ENCODE measurements around the gene IKZF5.

IKZF5 gene, protein sequence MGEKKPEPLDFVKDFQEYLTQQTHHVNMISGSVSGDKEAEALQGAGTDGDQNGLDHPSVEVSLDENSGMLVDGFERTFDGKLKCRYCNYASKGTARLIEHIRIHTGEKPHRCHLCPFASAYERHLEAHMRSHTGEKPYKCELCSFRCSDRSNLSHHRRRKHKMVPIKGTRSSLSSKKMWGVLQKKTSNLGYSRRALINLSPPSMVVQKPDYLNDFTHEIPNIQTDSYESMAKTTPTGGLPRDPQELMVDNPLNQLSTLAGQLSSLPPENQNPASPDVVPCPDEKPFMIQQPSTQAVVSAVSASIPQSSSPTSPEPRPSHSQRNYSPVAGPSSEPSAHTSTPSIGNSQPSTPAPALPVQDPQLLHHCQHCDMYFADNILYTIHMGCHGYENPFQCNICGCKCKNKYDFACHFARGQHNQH

DNA sequence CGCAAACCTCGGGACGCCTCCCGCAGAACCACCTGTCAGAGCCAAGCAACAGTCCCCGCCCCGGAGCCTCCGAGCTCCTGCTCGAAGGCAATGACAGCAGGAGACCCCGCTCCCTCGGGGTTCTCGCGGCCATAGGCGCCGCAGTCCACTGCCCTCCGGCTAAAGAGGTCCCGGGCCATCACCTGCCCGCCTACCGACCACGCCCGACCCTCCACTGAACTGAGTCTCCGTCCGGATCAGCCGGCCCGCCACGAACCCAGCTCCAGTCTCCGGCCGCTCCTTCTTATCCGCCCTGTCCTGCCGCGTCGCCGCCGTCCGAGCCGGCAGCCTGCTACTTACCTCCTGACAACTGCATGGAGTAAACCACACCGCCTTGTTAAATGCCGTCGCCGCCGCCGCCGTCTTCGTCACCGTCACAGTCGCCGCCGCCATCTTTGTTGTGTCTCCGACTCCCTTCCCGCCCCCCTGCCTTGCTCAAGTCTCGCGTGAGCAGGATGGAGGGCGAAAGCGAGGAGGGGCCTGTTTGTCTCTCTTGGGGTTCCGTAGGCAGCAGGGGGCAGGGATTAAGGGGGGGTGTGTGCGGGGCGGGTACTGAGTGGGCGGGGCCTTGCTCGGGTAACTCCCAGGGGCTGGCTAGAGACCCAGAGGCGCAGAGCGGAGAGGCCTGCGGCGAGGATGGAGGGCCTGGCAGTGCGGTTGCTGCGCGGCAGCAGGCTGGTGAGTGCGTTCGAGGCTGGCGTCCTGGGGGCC is at the start of gene IKZF5, which contains the start of gene ACADSB:
Gene IKZF5 (minus strand): TSS at position 441 of the 750 bp plus-strand sequence. CDS start 10,170 bp downstream, outside the sequence.
Gene ACADSB (plus strand): TSS at position 652 of the 750 bp plus-strand sequence. CDS start 24 bp downstream, at position 676.
- DNase-seq, result peak; percentile 98

- DNase-seq, result no peak
These were observed 49.4 kb upstream of the IKZF5 start for GRCh38 chr10:123057968-123058367.

DNA sequence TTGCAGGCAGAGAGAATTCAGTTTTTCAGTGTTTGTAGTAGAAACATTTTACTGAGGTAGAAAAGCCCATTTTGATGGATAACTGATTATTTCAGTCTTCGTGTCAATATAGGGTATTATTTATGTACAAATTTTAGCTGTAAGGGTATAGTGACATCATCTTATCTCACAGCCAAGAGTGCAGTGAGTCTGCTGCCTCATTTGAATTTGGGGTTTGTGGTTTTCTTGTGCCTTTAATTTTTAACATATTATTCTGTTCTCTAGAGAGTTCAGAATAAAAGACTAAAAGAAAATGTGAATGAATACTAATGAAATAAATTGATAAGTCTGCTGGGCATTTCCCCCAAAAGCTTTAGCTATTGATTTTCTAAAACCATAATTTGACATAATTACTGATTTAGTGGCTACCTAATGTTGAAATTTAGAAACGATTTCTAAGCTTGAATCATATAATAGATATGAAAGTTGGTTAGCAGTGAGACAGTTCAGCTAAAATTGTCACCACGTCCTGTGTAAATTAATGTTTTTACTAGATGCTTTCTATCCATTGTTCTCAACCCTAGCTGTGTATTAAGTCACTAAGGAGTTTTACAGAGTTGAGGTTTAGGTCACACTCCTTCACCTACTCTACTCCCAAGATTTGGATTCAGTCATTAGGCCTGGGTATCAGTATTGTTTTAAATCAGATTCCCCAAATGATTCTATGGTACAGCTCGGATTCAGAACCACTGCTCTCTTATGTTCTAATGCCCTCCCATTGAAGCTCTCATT is 37.6 kb upstream of the IKZF5 start:
- DNase-seq, result no peak

- DNase-seq, result peak; percentile 15
These were observed 35.8 kb upstream of the IKZF5 start for GRCh38 chr10:123044391-123044790.

DNA sequence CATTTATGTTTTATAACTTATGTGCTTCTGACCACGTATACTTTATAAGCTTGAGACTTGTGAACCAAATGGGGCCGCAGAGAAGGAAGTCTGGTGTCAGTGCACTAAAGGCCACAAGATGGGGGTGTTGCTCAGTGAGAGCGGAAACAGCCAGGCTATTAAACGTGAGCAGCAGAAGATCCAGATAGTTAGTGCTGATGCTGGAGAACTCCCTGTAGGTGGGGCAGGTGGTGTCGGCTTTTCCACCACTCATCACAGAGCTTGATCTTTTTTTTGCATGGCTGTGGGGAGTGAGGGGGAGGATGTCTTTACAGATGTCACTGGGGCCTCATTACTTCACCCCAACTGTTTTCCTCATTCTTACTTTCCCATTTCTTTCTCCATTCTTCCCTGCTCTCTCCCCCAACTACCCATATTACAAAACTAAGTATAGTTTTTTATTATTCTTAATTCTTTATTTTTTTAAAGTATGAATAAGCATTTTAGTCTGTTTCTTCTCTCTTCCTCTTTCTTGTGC is 34.9 kb upstream of the IKZF5 start:
- DNase-seq, result peak; percentile 57

DNA sequence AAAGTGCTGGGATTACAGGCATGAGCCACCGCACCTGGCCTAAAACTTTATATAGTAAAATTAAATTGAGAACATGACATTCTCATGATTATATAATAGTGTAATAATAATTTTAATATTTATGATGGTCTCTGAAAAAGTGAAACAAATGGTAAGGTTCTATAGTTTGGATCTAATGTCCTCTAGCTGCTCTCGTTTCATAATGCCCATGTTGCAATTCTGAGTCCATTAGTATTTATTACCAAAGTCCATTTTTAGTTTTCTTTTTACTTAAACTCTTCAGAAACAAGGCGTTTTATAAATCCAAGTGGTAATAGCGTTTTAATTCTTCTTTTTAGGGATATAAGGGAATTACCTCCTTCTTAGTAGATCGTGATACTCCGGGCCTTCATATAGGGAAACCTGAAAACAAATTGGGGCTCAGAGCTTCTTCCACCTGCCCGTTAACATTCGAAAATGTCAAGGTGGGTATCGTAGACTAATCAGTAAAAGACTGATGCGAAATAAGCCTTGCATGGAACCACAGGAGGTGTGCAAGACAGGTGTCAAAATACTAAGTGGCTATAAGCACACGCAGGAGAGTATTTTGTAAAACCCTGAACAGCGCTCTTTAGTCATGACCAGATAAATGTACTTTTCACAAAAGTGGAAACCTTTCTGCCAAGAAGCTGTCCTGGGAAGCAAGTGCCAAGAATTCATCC is 34.3 kb upstream of the IKZF5 start:
- no peak for DNase-seq

DNA sequence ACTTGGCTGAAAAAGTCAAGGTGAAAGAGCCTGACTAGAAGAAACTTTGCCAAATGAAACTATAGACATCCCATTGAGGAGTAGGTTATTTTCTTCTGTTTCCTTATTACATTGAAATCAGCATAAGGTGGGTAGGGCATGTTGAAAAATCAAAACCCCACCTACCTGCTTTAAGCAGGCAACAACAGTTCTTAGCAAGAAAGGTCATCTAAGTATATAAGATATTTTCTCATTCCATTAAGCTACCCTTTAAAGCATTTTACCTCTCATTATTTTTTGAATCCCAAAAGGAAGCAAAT is 31.0 kb upstream of the IKZF5 start:
- DNase-seq, result no peak

GRCh38 chr10:123038782-123039631 is 30.4 kb upstream of the IKZF5 start:
- no peak for DNase-seq

GRCh38 chr10:123035467-123036086 is 27.0 kb upstream of the IKZF5 start:
- no peak for DNase-seq

- no peak for DNase-seq
These were observed 25.7 kb upstream of the IKZF5 start for GRCh38 chr10:123034332-123034731.

- no peak for DNase-seq
These were observed 22.5 kb upstream of the IKZF5 start for GRCh38 chr10:123031124-123031523.

GRCh38 chr10:123027861-123028260 is 19.3 kb upstream of the IKZF5 start:
- no peak for DNase-seq

- DNase-seq, result no peak
These were observed 17.7 kb upstream of the IKZF5 start for GRCh38 chr10:123026302-123026701.

GRCh38 chr10:123024540-123024939 is 15.9 kb upstream of the IKZF5 start:
- no peak for DNase-seq

DNA sequence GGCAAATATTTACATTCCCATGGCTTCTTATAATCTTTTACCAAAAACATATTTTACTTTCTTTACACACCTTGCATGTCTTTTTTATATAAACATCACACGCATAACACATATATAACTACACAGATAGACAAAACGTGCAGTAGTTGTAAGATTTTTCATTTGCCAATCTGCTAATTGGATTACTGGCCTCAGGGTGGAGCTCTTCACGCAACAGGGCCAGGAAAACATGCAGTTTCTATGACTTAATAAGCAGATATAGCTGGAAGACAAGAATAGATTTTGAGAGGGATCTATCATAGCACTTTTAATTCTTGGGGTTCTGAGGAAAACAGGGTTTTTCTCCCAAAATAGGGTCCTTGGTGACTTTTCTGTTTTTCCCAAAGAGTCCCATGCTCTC is 12.9 kb upstream of the IKZF5 start:
- DNase-seq, result no peak

- DNase-seq, result no peak
These were observed 11.5 kb upstream of the IKZF5 start for GRCh38 chr10:123019941-123020703.

DNA sequence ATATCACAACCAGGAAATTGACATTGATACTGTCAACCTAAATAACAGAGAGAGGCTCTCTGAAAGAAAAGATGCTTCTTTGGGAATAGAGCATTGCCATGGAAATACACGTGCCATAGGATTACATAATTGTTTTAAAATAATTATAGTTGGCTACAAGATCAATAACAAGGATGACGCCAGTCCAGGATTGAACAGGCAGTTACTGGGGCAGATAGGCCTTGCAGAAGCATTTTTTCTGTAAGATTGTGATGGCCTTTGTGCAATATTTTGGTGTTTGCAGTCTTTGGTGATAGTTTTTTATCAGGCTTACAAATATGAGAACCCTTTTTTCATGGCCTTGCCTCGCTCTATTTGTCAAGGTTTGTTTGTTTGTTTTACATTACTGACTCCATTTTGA is 10.7 kb upstream of the IKZF5 start:
- no peak for DNase-seq

- DNase-seq, result no peak
These were observed 9.9 kb upstream of the IKZF5 start for GRCh38 chr10:123018531-123018930.

GRCh38 chr10:123017421-123018165 is 9.0 kb upstream of the IKZF5 start:
- no peak for DNase-seq

GRCh38 chr10:123016228-123016627 is 7.6 kb upstream of the IKZF5 start:
- no peak for DNase-seq
